HepG2 (cell line): Measurements from ENCODE around the gene CYSRT1. TPM values are rescaled to one million over a fixed set of nuclear protein-coding genes. Genes with fewer than 3 reads are reported as not detected.

Experiments
- ETV6 ChIP-seq: sonication (generic); formaldehyde crosslinking; conservative IDR thresholded peaks from 2 replicates; pipeline ENCODE4 v1.4.0; 2020; ENCODE audit warnings: missing genetic modification reagents
- GATAD1 ChIP-seq: IDR thresholded peaks from 2 replicates; pipeline ENCODE4 v1.6.1; 2016; ENCODE audit warnings: missing genetic modification reagents, missing compliant biosample characterization
- MATR3 ChIP-seq: sonication (generic); formaldehyde crosslinking; IDR thresholded peaks from 2 replicates; pipeline ENCODE4 v1.4.0; 2020; ENCODE audit warnings: missing genetic modification reagents
- PHF8 ChIP-seq: sonication (generic); formaldehyde crosslinking; IDR thresholded peaks from 2 replicates; pipeline ENCODE4 v1.5.0; 2020; ENCODE audit warnings: missing genetic modification reagents
- SOX6 ChIP-seq, 2 experiments: fragments of 450-650 bp in 1 of 2; sonication (generic) in 1 of 2; formaldehyde crosslinking in 1 of 2; IDR thresholded peaks; 2 replicates each; pipeline versions ENCODE4 v1.4.0 to v1.6.1; 2017 to 2020; ENCODE audit warnings: antibody characterized with exemption in 1 of 2, mild to moderate bottlenecking in 1 of 2, missing genetic modification reagents in 1 of 2
- ZBTB7A ChIP-seq: sonication (generic); formaldehyde crosslinking; IDR thresholded peaks from 2 replicates; pipeline ENCODE4 v1.8.0; 2022; ENCODE audit warnings: mild to moderate bottlenecking, missing genetic modification reagents
- ZFP41 ChIP-seq: sonication (generic); formaldehyde crosslinking; IDR thresholded peaks from 2 replicates; pipeline ENCODE4 v1.4.0; 2020; ENCODE audit warnings: mild to moderate bottlenecking, missing genetic modification reagents, borderline replicate concordance
- ZNF225 ChIP-seq: sonication (generic); formaldehyde crosslinking; IDR thresholded peaks from 2 replicates; pipeline ENCODE4 v1.4.0; 2020; ENCODE audit warnings: mild to moderate bottlenecking, missing genetic modification reagents
- ZNF333 ChIP-seq: sonication (generic); formaldehyde crosslinking; IDR thresholded peaks from 2 replicates; pipeline ENCODE4 v1.4.0; 2020; ENCODE audit warnings: mild to moderate bottlenecking, missing genetic modification reagents, borderline replicate concordance
- ZNF724P ChIP-seq: sonication (generic); formaldehyde crosslinking; IDR thresholded peaks from 2 replicates; pipeline ENCODE4 v1.8.0; 2022; ENCODE audit warnings: missing genetic modification reagents, borderline replicate concordance
- ZNF737 ChIP-seq: sonication (generic); formaldehyde crosslinking; IDR thresholded peaks from 2 replicates; pipeline ENCODE4 v1.5.0; 2020; ENCODE audit warnings: missing genetic modification reagents, mild to moderate bottlenecking, borderline replicate concordance
- ZNF768 ChIP-seq: sonication (generic); formaldehyde crosslinking; IDR thresholded peaks from 2 replicates; pipeline ENCODE4 v1.4.0; 2020; ENCODE audit warnings: missing genetic modification reagents
- polyA plus RNA-seq, 8 experiments: library from polyadenylated mRNA; depleted of rRNA in 3 of 8; stranded (reverse) in 7 of 8; unstranded in 1 of 8; fragments of >200 nt; fragmentation: Illumina TruSeq in 4 of 8; extraction: Trizol in 4 of 8; gene quantifications; 2 replicates each; pipeline versions ENCODE4 v1.2.1 to v1.2.3, GENCODE V29; 2011 to 2016; ENCODE audit warnings: low read depth in 4 of 8, missing spikeins in 1 of 8, mixed read lengths in 1 of 8; ENCODE audit not compliant: insufficient read depth in 1 of 8
- total RNA-seq, 5 experiments: library from RNA; depleted of rRNA; stranded (reverse); fragments of >200 nt; fragmentation: Illumina TruSeq; extraction: Trizol; gene quantifications; 2 replicates each; pipeline ENCODE4 v1.2.3, GENCODE V29; 2016; ENCODE audit warnings: low read depth in 1 of 5
- TF ChIP-seq, protein P1 (sequence below): sonication (generic); formaldehyde crosslinking; IDR thresholded peaks from 2 replicates; pipeline ENCODE4 v1.4.0; 2020; ENCODE audit warnings: missing genetic modification reagents
- TF ChIP-seq, protein P2 (sequence below): sonication (generic); formaldehyde crosslinking; IDR thresholded peaks from 2 replicates; pipeline ENCODE4 v1.8.1; 2023; ENCODE audit warnings: mild to moderate bottlenecking, moderate library complexity, missing genetic modification reagents
- TF ChIP-seq, protein P3 (sequence below): sonication (generic); formaldehyde crosslinking; IDR thresholded peaks from 2 replicates; pipeline ENCODE4 v1.8.0; 2022; ENCODE audit warnings: mild to moderate bottlenecking, missing genetic modification reagents; ENCODE audit not compliant: insufficient replicate concordance
- TF ChIP-seq, protein P4 (sequence below): IDR thresholded peaks from 2 replicates; pipeline ENCODE4 v1.6.1; 2016; ENCODE audit warnings: missing genetic modification reagents, missing compliant biosample characterization
- TF ChIP-seq, protein P5 (sequence below): sonication (generic); formaldehyde crosslinking; IDR thresholded peaks from 2 replicates; pipeline ENCODE4 v1.5.1; 2020; ENCODE audit warnings: mild to moderate bottlenecking, missing genetic modification reagents, moderate library complexity

The CYSRT1 gene
- total and polyA plus RNA-seq, 2 of the 13 experiments (the other 11 are each of a cell fraction or from before 2014, with no cell fraction given): 1.5 to 2.1 TPM

DNA sequence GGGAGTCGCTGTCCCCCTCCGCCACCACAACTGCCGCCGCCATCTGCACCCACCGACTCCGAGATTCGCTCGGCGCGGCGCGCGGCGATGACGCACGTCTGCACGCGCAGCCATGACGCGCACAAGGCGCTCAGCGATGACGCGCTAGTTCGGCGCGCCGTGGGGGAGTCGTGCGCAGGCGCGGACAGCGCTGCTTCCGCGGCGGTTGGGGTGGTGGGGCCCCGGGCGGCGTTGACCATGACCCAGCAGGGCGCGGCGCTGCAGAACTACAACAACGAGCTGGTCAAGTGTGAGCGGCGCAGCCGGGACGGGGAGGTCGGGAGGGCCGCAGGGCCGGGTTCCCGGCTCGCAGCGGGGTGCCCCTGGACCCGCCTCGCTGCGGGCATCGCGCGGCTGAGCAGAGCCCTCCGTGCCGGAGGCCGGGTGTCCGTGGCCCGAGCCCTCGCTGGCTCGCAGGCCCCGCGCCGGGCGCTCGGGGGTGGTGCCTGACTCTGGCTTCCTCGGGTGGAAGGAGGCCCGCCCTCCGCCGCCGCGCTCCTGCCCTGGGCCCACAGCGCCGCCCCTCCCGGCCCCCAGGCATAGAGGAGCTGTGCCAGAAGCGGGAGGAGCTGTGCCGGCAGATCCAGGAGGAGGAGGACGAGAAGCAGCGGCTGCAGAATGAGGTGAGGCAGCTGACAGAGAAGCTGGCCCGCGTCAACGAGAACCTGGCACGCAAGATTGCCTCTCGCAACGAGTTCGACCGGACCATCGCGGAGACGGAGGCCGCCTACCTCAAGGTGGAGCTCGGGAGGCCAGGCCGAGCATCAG is 36.3 kb upstream of the CYSRT1 start, which contains the start of the genes ANAPC2 and SSNA1 (continued):
- TF ChIP-seq ZNF768 (CRISPR knock-in tag): peak; percentile 38; the same call in 1 of the 2 replicates
- TF ChIP-seq, protein P1, sequence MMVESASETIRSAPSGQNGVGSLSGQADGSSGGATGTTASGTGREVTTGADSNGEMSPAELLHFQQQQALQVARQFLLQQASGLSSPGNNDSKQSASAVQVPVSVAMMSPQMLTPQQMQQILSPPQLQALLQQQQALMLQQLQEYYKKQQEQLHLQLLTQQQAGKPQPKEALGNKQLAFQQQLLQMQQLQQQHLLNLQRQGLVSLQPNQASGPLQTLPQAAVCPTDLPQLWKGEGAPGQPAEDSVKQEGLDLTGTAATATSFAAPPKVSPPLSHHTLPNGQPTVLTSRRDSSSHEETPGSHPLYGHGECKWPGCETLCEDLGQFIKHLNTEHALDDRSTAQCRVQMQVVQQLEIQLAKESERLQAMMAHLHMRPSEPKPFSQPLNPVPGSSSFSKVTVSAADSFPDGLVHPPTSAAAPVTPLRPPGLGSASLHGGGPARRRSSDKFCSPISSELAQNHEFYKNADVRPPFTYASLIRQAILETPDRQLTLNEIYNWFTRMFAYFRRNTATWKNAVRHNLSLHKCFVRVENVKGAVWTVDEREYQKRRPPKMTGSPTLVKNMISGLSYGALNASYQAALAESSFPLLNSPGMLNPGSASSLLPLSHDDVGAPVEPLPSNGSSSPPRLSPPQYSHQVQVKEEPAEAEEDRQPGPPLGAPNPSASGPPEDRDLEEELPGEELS (CRISPR knock-in tag): peak; percentile 53; the same call in 1 of the 2 replicates
- TF ChIP-seq, protein P2, sequence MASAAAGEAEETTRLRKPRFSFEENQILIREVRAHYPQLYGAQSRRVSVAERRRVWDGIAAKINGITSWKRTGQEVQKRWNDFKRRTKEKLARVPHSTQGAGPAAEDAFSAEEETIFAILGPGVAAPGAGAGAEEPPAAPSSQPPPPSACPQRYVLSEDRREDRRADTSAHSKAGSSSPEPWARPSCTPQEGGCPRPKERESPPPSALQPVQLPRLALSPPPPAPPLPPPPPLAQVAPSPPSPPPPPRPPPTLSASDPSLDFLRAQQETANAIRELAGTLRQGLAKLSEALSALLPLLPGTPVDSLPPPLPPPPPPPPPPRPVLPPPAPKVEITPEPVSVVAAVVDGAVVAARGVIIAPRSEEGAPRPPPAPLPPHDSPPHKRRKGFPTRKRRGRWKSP (CRISPR knock-in tag): peak; percentile 90
- TF ChIP-seq, protein P3, sequence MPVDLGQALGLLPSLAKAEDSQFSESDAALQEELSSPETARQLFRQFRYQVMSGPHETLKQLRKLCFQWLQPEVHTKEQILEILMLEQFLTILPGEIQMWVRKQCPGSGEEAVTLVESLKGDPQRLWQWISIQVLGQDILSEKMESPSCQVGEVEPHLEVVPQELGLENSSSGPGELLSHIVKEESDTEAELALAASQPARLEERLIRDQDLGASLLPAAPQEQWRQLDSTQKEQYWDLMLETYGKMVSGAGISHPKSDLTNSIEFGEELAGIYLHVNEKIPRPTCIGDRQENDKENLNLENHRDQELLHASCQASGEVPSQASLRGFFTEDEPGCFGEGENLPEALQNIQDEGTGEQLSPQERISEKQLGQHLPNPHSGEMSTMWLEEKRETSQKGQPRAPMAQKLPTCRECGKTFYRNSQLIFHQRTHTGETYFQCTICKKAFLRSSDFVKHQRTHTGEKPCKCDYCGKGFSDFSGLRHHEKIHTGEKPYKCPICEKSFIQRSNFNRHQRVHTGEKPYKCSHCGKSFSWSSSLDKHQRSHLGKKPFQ (CRISPR knock-in tag): peak; percentile 75
- TF ChIP-seq ETV6: 0 out of 2 replicates have a peak, but pooled peaks have one; percentile 57
- TF ChIP-seq SOX6 (IDR thresholded peaks at IDR 0.05): no peak
- peak; percentile 32 for TF ChIP-seq SOX6 (CRISPR knock-in tag; IDR thresholded peaks at IDR 0.05)
- TF ChIP-seq ZNF737 (CRISPR knock-in tag): no peak
- TF ChIP-seq ZNF225 (CRISPR knock-in tag): peak; percentile 83; the same call in 1 of the 2 replicates
- TF ChIP-seq GATAD1 (CRISPR knock-in tag): peak; percentile 100
- TF ChIP-seq ZFP41: peak; percentile 88; the same call in 1 of the 2 replicates
- no peak for TF ChIP-seq MATR3 (CRISPR knock-in tag)
- peak; percentile 45; the same call in 1 of the 2 replicates for TF ChIP-seq ZNF333 (CRISPR knock-in tag)
- TF ChIP-seq, protein P4, sequence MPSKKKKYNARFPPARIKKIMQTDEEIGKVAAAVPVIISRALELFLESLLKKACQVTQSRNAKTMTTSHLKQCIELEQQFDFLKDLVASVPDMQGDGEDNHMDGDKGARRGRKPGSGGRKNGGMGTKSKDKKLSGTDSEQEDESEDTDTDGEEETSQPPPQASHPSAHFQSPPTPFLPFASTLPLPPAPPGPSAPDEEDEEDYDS (CRISPR knock-in tag): peak; percentile 67
- peak; percentile 37; the same call in 1 of the 2 replicates for TF ChIP-seq ZNF724P (CRISPR knock-in tag)
- peak; percentile 91 for TF ChIP-seq PHF8 (CRISPR knock-in tag)
- TF ChIP-seq, protein P5, sequence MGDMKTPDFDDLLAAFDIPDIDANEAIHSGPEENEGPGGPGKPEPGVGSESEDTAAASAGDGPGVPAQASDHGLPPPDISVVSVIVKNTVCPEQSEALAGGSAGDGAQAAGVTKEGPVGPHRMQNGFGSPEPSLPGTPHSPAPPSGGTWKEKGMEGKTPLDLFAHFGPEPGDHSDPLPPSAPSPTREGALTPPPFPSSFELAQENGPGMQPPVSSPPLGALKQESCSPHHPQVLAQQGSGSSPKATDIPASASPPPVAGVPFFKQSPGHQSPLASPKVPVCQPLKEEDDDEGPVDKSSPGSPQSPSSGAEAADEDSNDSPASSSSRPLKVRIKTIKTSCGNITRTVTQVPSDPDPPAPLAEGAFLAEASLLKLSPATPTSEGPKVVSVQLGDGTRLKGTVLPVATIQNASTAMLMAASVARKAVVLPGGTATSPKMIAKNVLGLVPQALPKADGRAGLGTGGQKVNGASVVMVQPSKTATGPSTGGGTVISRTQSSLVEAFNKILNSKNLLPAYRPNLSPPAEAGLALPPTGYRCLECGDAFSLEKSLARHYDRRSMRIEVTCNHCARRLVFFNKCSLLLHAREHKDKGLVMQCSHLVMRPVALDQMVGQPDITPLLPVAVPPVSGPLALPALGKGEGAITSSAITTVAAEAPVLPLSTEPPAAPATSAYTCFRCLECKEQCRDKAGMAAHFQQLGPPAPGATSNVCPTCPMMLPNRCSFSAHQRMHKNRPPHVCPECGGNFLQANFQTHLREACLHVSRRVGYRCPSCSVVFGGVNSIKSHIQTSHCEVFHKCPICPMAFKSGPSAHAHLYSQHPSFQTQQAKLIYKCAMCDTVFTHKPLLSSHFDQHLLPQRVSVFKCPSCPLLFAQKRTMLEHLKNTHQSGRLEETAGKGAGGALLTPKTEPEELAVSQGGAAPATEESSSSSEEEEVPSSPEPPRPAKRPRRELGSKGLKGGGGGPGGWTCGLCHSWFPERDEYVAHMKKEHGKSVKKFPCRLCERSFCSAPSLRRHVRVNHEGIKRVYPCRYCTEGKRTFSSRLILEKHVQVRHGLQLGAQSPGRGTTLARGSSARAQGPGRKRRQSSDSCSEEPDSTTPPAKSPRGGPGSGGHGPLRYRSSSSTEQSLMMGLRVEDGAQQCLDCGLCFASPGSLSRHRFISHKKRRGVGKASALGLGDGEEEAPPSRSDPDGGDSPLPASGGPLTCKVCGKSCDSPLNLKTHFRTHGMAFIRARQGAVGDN (CRISPR knock-in tag): peak; percentile 81
- TF ChIP-seq ZBTB7A (CRISPR knock-in tag): peak; percentile 78; the same call in 1 of the 2 replicates
